ENCODE data around the gene TIMM23B. TPM values are rescaled to one million over a fixed set of nuclear protein-coding genes. Genes with fewer than 3 reads are reported as not detected.
"Not testable (repeated sequence)": the region's sequence is repeated elsewhere in the genome, so short reads cannot be mapped to it uniquely, and the experiment has no call there.

The TIMM23B gene
- total RNA-seq, 1 donor from 2014 or later = 16.2 TPM

DNA sequence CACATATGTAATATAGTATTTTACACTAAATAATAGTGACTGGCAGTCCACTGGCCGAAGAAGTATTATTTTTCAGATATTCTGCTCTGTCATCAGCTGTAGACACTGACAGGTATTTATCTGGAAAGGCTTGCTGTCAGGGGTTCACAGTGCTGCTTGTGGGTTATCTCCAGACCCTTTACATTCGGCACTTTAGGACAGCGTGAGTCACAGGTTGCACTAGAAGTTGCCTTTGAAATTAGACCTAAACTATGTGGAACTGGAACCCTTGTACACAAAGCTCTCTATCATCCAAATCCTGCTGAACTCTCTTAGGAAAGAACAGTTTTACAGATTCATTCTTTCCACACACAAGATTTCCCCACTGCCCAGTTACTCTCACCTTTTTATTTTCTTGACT, 30.2 kb downstream of the TIMM23B start:
- not testable (repeated sequence) for H3K27me3 ChIP-seq (ENCODE audit: control insufficient read depth in 3 of 3, insufficient read depth in 3 of 3, low read length in 3 of 3); H3K4me1 ChIP-seq (ENCODE audit: control insufficient read depth in 3 of 3, insufficient read depth in 3 of 3, low read length in 3 of 3); H3K27ac ChIP-seq (ENCODE audit: low read depth, low read length); H3K4me3 ChIP-seq (ENCODE audit: low read length in 3 of 3); H3K9me3 ChIP-seq (ENCODE audit: control insufficient read depth in 3 of 3, low read length in 3 of 3); H3K36me3 ChIP-seq (ENCODE audit: control insufficient read depth in 3 of 3, insufficient read depth in 3 of 3, low read length in 3 of 3); H3K9ac ChIP-seq (ENCODE audit: low read depth in 1 of 3, low read length in 3 of 3)

DNA sequence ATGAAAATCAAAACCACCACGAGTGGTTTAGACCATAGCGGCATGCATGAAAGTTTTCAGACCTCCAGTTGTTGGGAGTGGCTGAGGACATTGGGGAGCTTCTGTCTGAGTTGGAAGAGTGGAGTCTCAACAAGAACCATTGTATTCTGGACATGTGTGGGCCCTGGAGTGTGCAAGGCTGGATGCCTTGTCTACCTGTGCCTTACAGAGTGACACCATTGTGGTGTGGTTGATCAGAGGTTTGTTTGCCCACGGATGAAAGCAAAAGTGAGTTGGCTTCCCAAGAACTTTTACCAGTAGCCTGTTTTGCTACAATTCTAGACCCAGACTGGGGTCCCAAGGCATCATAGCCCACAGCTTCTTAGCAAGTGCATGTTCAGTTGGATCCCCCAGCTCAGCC, 35.9 kb downstream of the TIMM23B start:
- not testable (repeated sequence) for H3K9me3 ChIP-seq (ENCODE audit: control insufficient read depth in 3 of 3, low read length in 3 of 3); H3K27ac ChIP-seq (ENCODE audit: low read depth, low read length); H3K27me3 ChIP-seq (ENCODE audit: control insufficient read depth in 3 of 3, insufficient read depth in 3 of 3, low read length in 3 of 3); H3K4me3 ChIP-seq (ENCODE audit: low read length in 3 of 3); H3K4me1 ChIP-seq (ENCODE audit: control insufficient read depth in 3 of 3, insufficient read depth in 3 of 3, low read length in 3 of 3); H3K36me3 ChIP-seq (ENCODE audit: control insufficient read depth in 3 of 3, insufficient read depth in 3 of 3, low read length in 3 of 3); H3K9ac ChIP-seq (ENCODE audit: low read depth in 1 of 3, low read length in 3 of 3)

DNA sequence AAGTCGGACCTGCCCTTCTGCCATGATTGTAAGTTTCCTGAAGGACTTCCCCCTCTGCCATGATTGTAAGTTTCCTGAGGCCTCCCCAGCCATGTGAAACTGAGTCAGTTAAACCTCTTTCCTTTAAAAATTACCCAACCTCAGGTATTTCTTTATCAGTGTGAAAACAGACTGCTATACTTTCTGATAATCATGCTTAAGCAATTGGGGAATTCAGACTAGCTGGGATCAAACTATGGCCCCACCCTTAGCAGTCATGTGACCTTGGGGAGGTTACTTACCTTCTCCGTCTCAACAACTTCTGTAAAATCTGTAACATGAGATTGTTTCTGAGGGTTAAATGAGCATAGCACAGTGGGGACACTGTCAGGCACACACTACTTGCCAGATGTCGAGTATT, 45.4 kb downstream of the TIMM23B start:
- H3K9me3 ChIP-seq (ENCODE audit: control insufficient read depth in 3 of 3, low read length in 3 of 3); H3K27ac ChIP-seq (ENCODE audit: low read depth, low read length); H3K36me3 ChIP-seq (ENCODE audit: control insufficient read depth in 3 of 3, insufficient read depth in 3 of 3, low read length in 3 of 3); H3K27me3 ChIP-seq (ENCODE audit: control insufficient read depth in 3 of 3, insufficient read depth in 3 of 3, low read length in 3 of 3); H3K4me3 ChIP-seq (ENCODE audit: low read length in 3 of 3); H3K9ac ChIP-seq (ENCODE audit: low read depth in 1 of 3, low read length in 3 of 3); H3K4me1 ChIP-seq (ENCODE audit: control insufficient read depth in 3 of 3, insufficient read depth in 3 of 3, low read length in 3 of 3): not testable (repeated sequence)

DNA sequence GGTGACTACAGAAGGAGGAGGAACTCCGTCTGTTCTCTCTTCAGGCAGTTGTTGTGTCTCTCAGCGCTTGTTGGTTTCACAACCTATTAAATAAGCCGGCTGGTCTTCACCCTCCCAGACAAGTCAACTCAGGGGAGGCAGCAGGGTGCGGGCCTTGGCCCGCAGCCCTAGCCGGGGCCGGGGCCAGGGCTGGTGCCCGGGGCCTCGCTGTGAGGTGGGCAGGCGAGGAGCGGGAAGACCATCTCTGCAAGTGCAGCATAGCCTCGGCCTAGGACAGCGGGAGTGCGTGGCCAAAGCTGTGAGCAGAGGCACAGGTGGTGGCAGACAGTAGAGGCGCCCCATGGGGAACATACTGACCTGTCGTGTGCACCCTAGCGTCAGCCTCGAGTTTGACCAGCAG, 46.5 kb downstream of the TIMM23B start, which contains the start of gene AGAP6:
Gene AGAP6, plus strand, starts transcription at position 31 of the 400 bp plus-strand sequence. Its CDS starts 310 bp downstream, at position 341.
- not testable (repeated sequence) for H3K4me3 ChIP-seq (ENCODE audit: low read length in 3 of 3); H3K36me3 ChIP-seq (ENCODE audit: control insufficient read depth in 3 of 3, insufficient read depth in 3 of 3, low read length in 3 of 3); H3K27ac ChIP-seq (ENCODE audit: low read depth, low read length); H3K27me3 ChIP-seq (ENCODE audit: control insufficient read depth in 3 of 3, insufficient read depth in 3 of 3, low read length in 3 of 3); H3K4me1 ChIP-seq (ENCODE audit: control insufficient read depth in 3 of 3, insufficient read depth in 3 of 3, low read length in 3 of 3); H3K9me3 ChIP-seq (ENCODE audit: control insufficient read depth in 3 of 3, low read length in 3 of 3); H3K9ac ChIP-seq (ENCODE audit: low read depth in 1 of 3, low read length in 3 of 3)

DNA sequence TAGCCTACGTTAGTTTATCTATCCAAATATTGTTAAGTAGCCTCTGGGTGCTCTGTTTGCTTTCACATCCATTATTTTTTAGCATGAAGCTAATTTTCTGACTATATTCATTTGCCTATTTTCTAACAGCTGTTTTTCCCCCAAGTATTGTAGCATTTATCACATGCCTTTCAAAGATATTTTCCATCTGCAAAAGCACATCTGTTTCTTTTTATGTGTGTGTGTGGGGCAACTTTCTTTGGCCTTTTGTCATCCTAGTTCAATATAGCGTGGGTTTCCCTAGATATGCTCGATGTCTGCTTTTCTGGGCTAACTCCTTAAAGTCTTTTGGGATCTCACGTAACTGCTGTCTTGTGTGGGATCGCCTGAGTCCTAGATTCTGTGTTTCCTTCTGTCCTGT, 53.5 kb downstream of the TIMM23B start:
- not testable (repeated sequence) for H3K36me3 ChIP-seq (ENCODE audit: control insufficient read depth in 3 of 3, insufficient read depth in 3 of 3, low read length in 3 of 3); H3K4me3 ChIP-seq (ENCODE audit: low read length in 3 of 3)

DNA sequence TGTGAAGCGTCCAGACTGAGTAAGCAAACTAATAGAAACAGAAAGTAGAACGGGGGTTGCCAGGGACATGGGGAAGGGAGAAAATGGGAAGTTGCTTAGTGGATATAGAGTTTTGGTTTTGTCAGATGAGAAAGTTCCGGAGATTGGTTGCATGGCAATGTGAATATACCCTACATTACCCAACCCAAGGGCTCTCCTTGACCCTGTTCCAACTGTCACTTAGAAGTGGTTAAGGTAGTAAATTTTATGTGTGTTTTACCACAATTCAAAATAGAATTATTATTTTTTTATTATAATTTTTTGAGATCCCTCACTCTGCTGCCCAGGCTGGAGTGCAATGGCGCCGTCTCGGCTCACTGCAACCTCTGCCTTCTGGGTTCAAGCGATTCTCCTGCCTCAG, 72.2 kb downstream of the TIMM23B start:
- H3K4me1 ChIP-seq (ENCODE audit: control insufficient read depth in 3 of 3, insufficient read depth in 3 of 3, low read length in 3 of 3); H3K4me3 ChIP-seq (ENCODE audit: low read length in 3 of 3); H3K9me3 ChIP-seq (ENCODE audit: control insufficient read depth in 3 of 3, low read length in 3 of 3); H3K27me3 ChIP-seq (ENCODE audit: control insufficient read depth in 3 of 3, insufficient read depth in 3 of 3, low read length in 3 of 3); H3K36me3 ChIP-seq (ENCODE audit: control insufficient read depth in 3 of 3, insufficient read depth in 3 of 3, low read length in 3 of 3); H3K9ac ChIP-seq (ENCODE audit: low read depth in 1 of 3, low read length in 3 of 3); H3K27ac ChIP-seq (ENCODE audit: low read depth, low read length): not testable (repeated sequence)

More for the DNA sequence above, 53.5 kb downstream of the TIMM23B start:
- H3K27ac ChIP-seq (ENCODE audit: low read depth, low read length); H3K9ac ChIP-seq (ENCODE audit: low read depth in 1 of 3, low read length in 3 of 3); H3K9me3 ChIP-seq (ENCODE audit: control insufficient read depth in 3 of 3, low read length in 3 of 3); H3K4me1 ChIP-seq (ENCODE audit: control insufficient read depth in 3 of 3, insufficient read depth in 3 of 3, low read length in 3 of 3); H3K27me3 ChIP-seq (ENCODE audit: control insufficient read depth in 3 of 3, insufficient read depth in 3 of 3, low read length in 3 of 3): not testable (repeated sequence)

DNA sequence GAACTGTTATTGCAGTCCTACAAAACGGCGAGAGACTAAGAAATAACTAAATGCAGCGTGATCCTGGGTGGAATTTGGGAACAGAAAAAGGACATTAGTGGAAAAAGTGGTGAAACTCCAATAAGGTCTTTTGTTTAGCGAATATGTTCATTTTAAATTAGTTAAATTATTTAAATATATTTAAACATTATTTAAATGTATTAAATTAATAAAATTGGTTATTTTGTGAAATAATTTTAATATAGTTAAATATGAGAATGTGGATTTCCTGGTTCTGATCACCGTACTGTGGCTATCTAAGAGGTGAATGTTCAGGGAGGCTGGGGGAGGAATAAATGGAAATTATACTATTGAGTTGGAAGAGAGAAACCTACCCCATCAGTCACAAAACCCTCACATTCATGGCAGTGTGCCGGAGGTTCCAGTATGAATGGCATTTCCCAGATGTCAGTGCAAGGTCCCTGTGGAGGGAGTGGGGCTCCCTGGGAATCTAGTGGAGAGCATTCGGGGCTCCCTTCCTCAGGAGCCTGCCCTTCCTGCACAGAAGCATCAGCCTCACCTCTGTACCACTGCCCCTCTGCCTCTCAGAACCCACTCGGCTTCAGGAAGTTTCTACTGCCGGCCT, 73.9 kb downstream of the TIMM23B start:
- H3K27ac ChIP-seq (ENCODE audit: low read depth, low read length); H3K27me3 ChIP-seq (ENCODE audit: control insufficient read depth in 3 of 3, insufficient read depth in 3 of 3, low read length in 3 of 3); H3K9me3 ChIP-seq (ENCODE audit: control insufficient read depth in 3 of 3, low read length in 3 of 3); H3K4me3 ChIP-seq (ENCODE audit: low read length in 3 of 3); H3K36me3 ChIP-seq (ENCODE audit: control insufficient read depth in 3 of 3, insufficient read depth in 3 of 3, low read length in 3 of 3); H3K9ac ChIP-seq (ENCODE audit: low read depth in 1 of 3, low read length in 3 of 3); H3K4me1 ChIP-seq (ENCODE audit: control insufficient read depth in 3 of 3, insufficient read depth in 3 of 3, low read length in 3 of 3): not testable (repeated sequence)

DNA sequence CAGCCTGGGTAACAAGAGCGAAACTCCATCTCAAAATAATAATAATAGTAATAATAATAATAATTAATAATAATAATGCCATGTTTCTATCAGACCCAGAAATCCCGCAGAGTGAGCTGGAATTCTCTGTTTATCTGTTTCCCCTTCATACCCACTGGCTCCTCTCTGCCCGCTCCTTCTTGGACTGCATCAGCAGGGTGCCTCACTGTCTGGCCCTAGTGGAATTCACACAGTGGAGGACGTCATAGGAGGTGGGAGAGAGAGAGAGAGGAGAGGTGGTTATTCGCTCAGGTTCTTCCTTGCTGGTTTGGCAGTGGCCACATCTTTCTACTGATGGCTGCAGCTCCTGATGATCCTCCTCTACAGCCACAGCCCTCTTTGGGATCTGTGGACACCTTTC, 75.1 kb downstream of the TIMM23B start:
- not testable (repeated sequence) for H3K36me3 ChIP-seq (ENCODE audit: control insufficient read depth in 3 of 3, insufficient read depth in 3 of 3, low read length in 3 of 3)

DNA sequence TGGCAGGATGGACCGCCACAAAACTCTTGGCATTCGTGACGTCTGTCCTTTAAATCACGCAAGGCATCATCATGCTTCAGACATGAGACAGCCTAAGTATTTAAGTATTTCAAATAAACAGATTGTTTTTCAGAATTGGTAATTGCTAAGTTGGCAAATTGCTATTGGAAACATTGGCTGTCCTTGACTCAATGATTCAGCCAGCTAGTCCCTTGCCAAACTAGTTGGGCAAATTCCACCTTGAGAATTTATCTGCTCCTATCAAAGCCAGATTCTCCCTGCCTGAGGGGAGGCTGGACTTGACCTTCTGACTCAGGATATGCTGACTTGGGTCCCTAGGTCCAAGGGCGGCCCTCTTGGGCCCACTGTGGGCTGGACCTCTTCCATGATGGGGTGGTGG, 75.8 kb downstream of the TIMM23B start:
- not testable (repeated sequence) for H3K4me3 ChIP-seq (ENCODE audit: low read length in 3 of 3); H3K9ac ChIP-seq (ENCODE audit: low read depth in 1 of 3, low read length in 3 of 3); H3K27ac ChIP-seq (ENCODE audit: low read depth, low read length); H3K4me1 ChIP-seq (ENCODE audit: control insufficient read depth in 3 of 3, insufficient read depth in 3 of 3, low read length in 3 of 3); H3K9me3 ChIP-seq (ENCODE audit: control insufficient read depth in 3 of 3, low read length in 3 of 3); H3K27me3 ChIP-seq (ENCODE audit: control insufficient read depth in 3 of 3, insufficient read depth in 3 of 3, low read length in 3 of 3); H3K36me3 ChIP-seq (ENCODE audit: control insufficient read depth in 3 of 3, insufficient read depth in 3 of 3, low read length in 3 of 3)

More for the DNA sequence above, 75.1 kb downstream of the TIMM23B start:
- H3K27ac ChIP-seq (ENCODE audit: low read depth, low read length); H3K4me1 ChIP-seq (ENCODE audit: control insufficient read depth in 3 of 3, insufficient read depth in 3 of 3, low read length in 3 of 3); H3K4me3 ChIP-seq (ENCODE audit: low read length in 3 of 3); H3K9me3 ChIP-seq (ENCODE audit: control insufficient read depth in 3 of 3, low read length in 3 of 3); H3K27me3 ChIP-seq (ENCODE audit: control insufficient read depth in 3 of 3, insufficient read depth in 3 of 3, low read length in 3 of 3); H3K9ac ChIP-seq (ENCODE audit: low read depth in 1 of 3, low read length in 3 of 3): not testable (repeated sequence)

DNA sequence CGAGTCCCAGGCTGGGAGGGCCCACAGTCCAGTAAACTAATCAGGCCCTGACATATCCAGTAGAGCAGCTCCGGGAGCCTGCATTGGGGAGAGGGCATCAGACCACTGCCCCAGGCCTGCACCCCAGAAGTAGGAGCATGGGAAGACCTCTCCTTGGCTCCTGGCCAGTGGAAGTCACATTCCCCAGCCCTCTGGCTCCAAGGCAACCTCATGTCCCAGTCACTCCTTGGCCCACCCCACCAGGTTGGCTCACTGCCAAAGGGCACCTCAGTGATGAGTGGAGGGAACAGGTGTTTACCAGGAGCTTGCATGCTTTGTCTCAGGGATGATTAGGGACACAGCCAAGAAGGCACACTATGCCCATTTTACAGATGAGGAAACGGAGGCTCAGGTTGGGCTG, 77.4 kb downstream of the TIMM23B start:
- H3K4me1 ChIP-seq (ENCODE audit: control insufficient read depth in 3 of 3, insufficient read depth in 3 of 3, low read length in 3 of 3); H3K36me3 ChIP-seq (ENCODE audit: control insufficient read depth in 3 of 3, insufficient read depth in 3 of 3, low read length in 3 of 3); H3K27me3 ChIP-seq (ENCODE audit: control insufficient read depth in 3 of 3, insufficient read depth in 3 of 3, low read length in 3 of 3); H3K9ac ChIP-seq (ENCODE audit: low read depth in 1 of 3, low read length in 3 of 3); H3K4me3 ChIP-seq (ENCODE audit: low read length in 3 of 3); H3K9me3 ChIP-seq (ENCODE audit: control insufficient read depth in 3 of 3, low read length in 3 of 3); H3K27ac ChIP-seq (ENCODE audit: low read depth, low read length): not testable (repeated sequence)

Data from skeletal muscle tissue (tissue), 4 donors.